Central memory CD8-positive, alpha-beta T cell (primary cell): ENCODE data around the gene NALCN.

Source experiments
- ATAC-seq: fragments of 150-1000 bp; cut with Tn5 transposase; replicated peaks from 2 replicates; pipeline ENCODE4 v1.10.0; 2022; ENCODE audit warnings: mild to moderate bottlenecking, moderate FRiP score, moderate number of reproducible peaks; ENCODE audit not compliant: poor library complexity, severe bottlenecking; ENCODE audit errors: extremely low read depth
- DNase-seq, 2 donors: peaks; one replicate each; pipeline ENCODE4 v3.0.0; 2021; ENCODE audit warnings: low spot score in 2 of 2
- H3K27ac Mint-ChIP-seq: one replicate; pipeline ENCODE4 v1.8.0; 2022; ENCODE audit warnings: low read depth, mild to moderate bottlenecking, moderate library complexity, mixed read lengths
- H3K27me3 Mint-ChIP-seq: one replicate; pipeline ENCODE4 v1.8.0; 2022; ENCODE audit warnings: mixed read lengths
- H3K36me3 Mint-ChIP-seq: one replicate; pipeline ENCODE4 v1.8.0; 2022; ENCODE audit warnings: mild to moderate bottlenecking, moderate library complexity, mixed read lengths; ENCODE audit not compliant: insufficient read depth
- H3K4me1 Mint-ChIP-seq: one replicate; pipeline ENCODE4 v1.8.0; 2022; ENCODE audit warnings: mixed read lengths
- H3K4me3 Mint-ChIP-seq: one replicate; pipeline ENCODE4 v1.8.0; 2022; ENCODE audit warnings: mild to moderate bottlenecking, moderate library complexity, mixed read lengths
- H3K9me3 Mint-ChIP-seq: one replicate; pipeline ENCODE4 v1.8.0; 2022; ENCODE audit warnings: mixed read lengths

The NALCN gene

GRCh38 chr13:101406791-101407190, 9.5 kb downstream of the NALCN start:
- Mint-ChIP-seq H3K27ac (no peak overlapping the region), H3K9me3 (peaks cover 8% of the 10 kb centered on the region), H3K4me1 (no peaks in the 10 kb centered on the region), H3K36me3 (no peaks in the 10 kb centered on the region), H3K27me3 (peaks cover 10% of the 10 kb centered on the region), H3K4me3 (no peak overlapping the region)
- no peak for ATAC-seq
- DNase-seq, result no peak

GRCh38 chr13:101401196-101401595, 15.1 kb downstream of the NALCN start:
- Mint-ChIP-seq H3K4me3 (no peak overlapping the region), H3K27ac (no peak overlapping the region), H3K9me3 (peaks cover 8% of the 10 kb centered on the region), H3K36me3 (no peaks in the 10 kb centered on the region), H3K4me1 (no peaks in the 10 kb centered on the region), H3K27me3 (peaks cover 10% of the 10 kb centered on the region)
- no peak for DNase-seq
- ATAC-seq, result no peak

GRCh38 chr13:101399365-101399764, 16.9 kb downstream of the NALCN start:
- no peaks in the 10 kb centered on the region for H3K36me3 Mint-ChIP-seq
- ATAC-seq (no peak), DNase-seq (no peak)
- no peaks in the 10 kb centered on the region for H3K9me3 Mint-ChIP-seq
- H3K27me3 Mint-ChIP-seq, result no peaks in the 10 kb centered on the region
- H3K27ac Mint-ChIP-seq, result no peak overlapping the region
- H3K4me1 Mint-ChIP-seq, result no peaks in the 10 kb centered on the region
- H3K4me3 Mint-ChIP-seq, result no peak overlapping the region

- Mint-ChIP-seq H3K4me1 (no peaks in the 10 kb centered on the region), H3K27ac (no peak overlapping the region), H3K36me3 (no peaks in the 10 kb centered on the region), H3K27me3 (no peaks in the 10 kb centered on the region), H3K9me3 (no peaks in the 10 kb centered on the region), H3K4me3 (no peak overlapping the region)
- DNase-seq, result no peak
- ATAC-seq, result no peak
Observed at GRCh38 chr13:101398920-101399319, 17.4 kb downstream of the NALCN start.

GRCh38 chr13:101398191-101398590, 18.1 kb downstream of the NALCN start:
- Mint-ChIP-seq H3K9me3 (no peaks in the 10 kb centered on the region), H3K27ac (no peak overlapping the region), H3K4me1 (no peaks in the 10 kb centered on the region), H3K27me3 (no peaks in the 10 kb centered on the region), H3K36me3 (no peaks in the 10 kb centered on the region), H3K4me3 (no peak overlapping the region)
- no peak for ATAC-seq
- no peak for DNase-seq

GRCh38 chr13:101397742-101398141, 18.6 kb downstream of the NALCN start:
- Mint-ChIP-seq H3K36me3 (no peaks in the 10 kb centered on the region), H3K27ac (no peak overlapping the region), H3K9me3 (no peaks in the 10 kb centered on the region), H3K27me3 (no peaks in the 10 kb centered on the region), H3K4me1 (no peaks in the 10 kb centered on the region), H3K4me3 (no peak overlapping the region)
- no peak for DNase-seq
- ATAC-seq, result no peak

- no peak overlapping the region for H3K27ac Mint-ChIP-seq
- ATAC-seq (no peak), DNase-seq (no peak)
- no peaks in the 10 kb centered on the region for H3K36me3 Mint-ChIP-seq
- no peaks in the 10 kb centered on the region for H3K9me3 Mint-ChIP-seq
- peaks cover 6% of the 10 kb centered on the region for H3K4me1 Mint-ChIP-seq
- H3K4me3 Mint-ChIP-seq, result no peak overlapping the region
- peaks cover 3% of the 10 kb centered on the region for H3K27me3 Mint-ChIP-seq
Observed at GRCh38 chr13:101394605-101395004, 21.7 kb downstream of the NALCN start.

- Mint-ChIP-seq H3K27ac (no peak overlapping the region), H3K36me3 (no peaks in the 10 kb centered on the region), H3K4me3 (no peak overlapping the region), H3K9me3 (no peaks in the 10 kb centered on the region), H3K4me1 (peaks cover 6% of the 10 kb centered on the region), H3K27me3 (peaks cover 12% of the 10 kb centered on the region)
- DNase-seq (no peak), ATAC-seq (no peak)
Observed at GRCh38 chr13:101393140-101393539, 23.2 kb downstream of the NALCN start.

GRCh38 chr13:101390461-101390860, 25.8 kb downstream of the NALCN start:
- Mint-ChIP-seq H3K9me3 (no peaks in the 10 kb centered on the region), H3K4me3 (no peak overlapping the region), H3K36me3 (no peaks in the 10 kb centered on the region), H3K27ac (no peak overlapping the region), H3K4me1 (peaks cover 6% of the 10 kb centered on the region), H3K27me3 (peaks cover 12% of the 10 kb centered on the region)
- DNase-seq (no peak), ATAC-seq (no peak)

- H3K27ac Mint-ChIP-seq, result no peak overlapping the region
- no peak for DNase-seq
- H3K27me3 Mint-ChIP-seq, result peaks cover 12% of the 10 kb centered on the region
- H3K4me3 Mint-ChIP-seq, result no peak overlapping the region
- no peak for ATAC-seq
- H3K4me1 Mint-ChIP-seq, result peaks cover under 1% of the 10 kb centered on the region
- no peaks in the 10 kb centered on the region for H3K36me3 Mint-ChIP-seq
- H3K9me3 Mint-ChIP-seq, result no peaks in the 10 kb centered on the region
Observed at GRCh38 chr13:101384929-101385328, 31.4 kb downstream of the NALCN start.

GRCh38 chr13:101383595-101383994, 32.7 kb downstream of the NALCN start:
- Mint-ChIP-seq H3K27me3 (no peaks in the 10 kb centered on the region), H3K4me3 (no peak overlapping the region), H3K36me3 (no peaks in the 10 kb centered on the region), H3K4me1 (no peaks in the 10 kb centered on the region), H3K27ac (no peak overlapping the region), H3K9me3 (no peaks in the 10 kb centered on the region)
- no peak for ATAC-seq
- no peak for DNase-seq

GRCh38 chr13:101382701-101383100, 33.6 kb downstream of the NALCN start:
- Mint-ChIP-seq H3K27me3 (no peaks in the 10 kb centered on the region), H3K9me3 (no peaks in the 10 kb centered on the region), H3K27ac (no peak overlapping the region), H3K4me3 (no peak overlapping the region), H3K36me3 (no peaks in the 10 kb centered on the region), H3K4me1 (no peaks in the 10 kb centered on the region)
- DNase-seq, result no peak
- ATAC-seq, result no peak

- DNase-seq, result no peak
- Mint-ChIP-seq H3K4me1 (no peaks in the 10 kb centered on the region), H3K27ac (no peak overlapping the region), H3K36me3 (no peaks in the 10 kb centered on the region), H3K9me3 (no peaks in the 10 kb centered on the region), H3K27me3 (no peaks in the 10 kb centered on the region), H3K4me3 (no peak overlapping the region)
- ATAC-seq, result no peak
Observed at GRCh38 chr13:101382086-101382485, 34.2 kb downstream of the NALCN start.

GRCh38 chr13:101360525-101360924, 55.8 kb downstream of the NALCN start:
- Mint-ChIP-seq H3K4me1 (no peaks in the 10 kb centered on the region), H3K9me3 (peaks cover 13% of the 10 kb centered on the region), H3K27me3 (no peaks in the 10 kb centered on the region), H3K4me3 (no peak overlapping the region), H3K27ac (no peak overlapping the region), H3K36me3 (no peaks in the 10 kb centered on the region)
- DNase-seq, result no peak
- ATAC-seq, result no peak
